IPS DF 4.7 (cell line): ENCODE results near the gene CMTM3.
"Not testable (repeated sequence)": the region's sequence is repeated elsewhere in the genome, so short reads cannot be mapped to it uniquely, and the experiment has no call there.

Experiments
- DNase-seq: peaks from one replicate; pipeline ENCODE4 v3.0.0-alpha.2; 2013; ENCODE audit warnings: low spot score; ENCODE audit errors: extremely low read depth

The CMTM3 gene

DNA sequence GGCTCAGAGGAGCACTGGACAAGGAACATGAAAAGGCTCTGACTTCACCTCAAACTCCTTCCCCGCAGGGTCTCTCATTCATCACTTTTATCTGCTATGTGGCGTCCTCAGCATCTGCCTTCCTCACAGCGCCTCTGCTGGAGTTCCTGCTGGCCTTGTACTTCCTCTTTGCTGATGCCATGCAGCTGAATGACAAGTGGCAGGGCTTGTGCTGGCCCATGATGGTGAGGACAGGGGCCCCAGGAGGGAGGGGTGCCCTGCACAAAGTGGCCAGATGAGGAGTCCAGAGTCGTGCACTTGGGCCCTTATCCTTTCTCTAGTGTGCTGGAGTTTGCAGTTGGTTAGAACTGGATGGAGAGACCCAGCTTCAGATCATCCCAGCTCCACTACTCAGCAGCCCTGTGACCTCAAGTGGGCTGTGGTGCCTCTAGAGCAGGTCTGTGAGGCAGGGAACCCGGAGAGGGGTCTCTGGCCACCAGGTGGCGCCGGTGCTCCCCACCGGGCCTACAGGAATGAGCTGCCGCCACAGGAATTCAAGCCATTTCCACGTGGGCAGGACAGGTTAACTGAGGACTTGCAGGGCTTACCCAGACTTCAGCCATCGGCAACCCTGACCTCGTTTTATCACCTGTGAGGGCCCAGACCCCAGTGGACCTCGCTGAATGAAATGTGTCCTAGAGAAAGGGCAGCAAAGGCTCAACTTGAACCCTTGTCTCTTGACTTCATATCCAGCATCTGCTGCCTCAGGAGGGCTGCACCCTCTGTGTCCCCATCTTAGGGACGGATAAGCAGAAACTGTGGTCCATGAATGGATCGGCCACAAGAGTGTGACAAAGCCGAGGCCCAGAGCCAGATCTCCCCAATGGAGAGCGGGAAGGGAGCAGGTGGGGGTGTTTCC lies 4.0 kb downstream of the CMTM3 start:
- peak; percentile 91 for DNase-seq

DNA sequence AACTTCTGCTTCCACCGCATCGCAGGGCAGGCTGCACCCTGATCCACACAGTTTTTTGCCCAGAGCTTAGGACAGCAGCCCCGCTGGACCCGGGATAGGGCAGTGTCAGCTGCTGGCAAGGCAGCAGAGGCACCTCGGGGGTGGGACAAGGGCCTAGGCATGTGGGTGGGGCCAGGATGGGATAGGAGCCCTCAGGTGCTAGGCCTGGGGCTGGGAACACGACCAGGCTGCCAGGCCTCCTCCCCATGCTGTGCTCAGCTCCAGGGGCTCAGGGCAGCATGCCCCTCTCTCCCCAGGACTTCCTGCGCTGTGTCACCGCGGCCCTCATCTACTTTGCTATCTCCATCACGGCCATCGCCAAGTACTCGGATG lies 4.6 kb downstream of the CMTM3 start:
- DNase-seq: no peak

DNA sequence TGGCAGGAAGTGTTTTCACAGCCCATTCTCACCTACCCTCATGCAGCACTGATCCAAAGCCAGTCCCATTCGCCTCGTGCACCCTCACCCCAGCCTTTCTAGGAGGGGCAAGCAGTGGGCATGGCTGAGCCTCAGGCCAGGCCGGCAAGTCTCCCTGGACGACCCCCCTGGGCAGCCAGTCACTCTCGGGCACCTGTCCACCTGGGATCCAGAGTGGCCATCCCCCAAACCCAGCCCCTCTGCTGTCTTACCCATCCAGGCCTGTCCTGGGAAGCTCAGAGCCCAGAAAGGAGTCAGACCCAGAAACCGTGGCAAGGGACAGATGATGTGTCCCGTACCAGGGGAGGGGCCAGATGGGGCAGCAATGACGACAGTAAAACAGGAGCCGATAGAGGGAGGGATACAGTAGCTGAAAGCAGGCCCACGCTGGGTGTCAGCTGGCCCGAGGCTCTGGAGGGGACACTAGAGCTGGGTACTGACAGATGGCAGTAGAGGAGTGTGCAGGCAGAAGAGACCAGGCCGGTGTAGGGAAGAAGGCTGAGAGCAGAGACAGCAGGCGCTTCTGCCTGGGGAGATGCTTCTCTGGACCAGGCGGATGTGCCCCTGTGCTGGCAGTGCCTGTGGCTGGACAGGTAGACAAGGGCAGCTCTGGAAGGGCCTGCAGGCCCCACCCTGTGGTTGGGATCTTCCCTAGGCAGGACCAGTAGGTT lies 5.8 kb downstream of the CMTM3 start:
- no peak for DNase-seq

DNA sequence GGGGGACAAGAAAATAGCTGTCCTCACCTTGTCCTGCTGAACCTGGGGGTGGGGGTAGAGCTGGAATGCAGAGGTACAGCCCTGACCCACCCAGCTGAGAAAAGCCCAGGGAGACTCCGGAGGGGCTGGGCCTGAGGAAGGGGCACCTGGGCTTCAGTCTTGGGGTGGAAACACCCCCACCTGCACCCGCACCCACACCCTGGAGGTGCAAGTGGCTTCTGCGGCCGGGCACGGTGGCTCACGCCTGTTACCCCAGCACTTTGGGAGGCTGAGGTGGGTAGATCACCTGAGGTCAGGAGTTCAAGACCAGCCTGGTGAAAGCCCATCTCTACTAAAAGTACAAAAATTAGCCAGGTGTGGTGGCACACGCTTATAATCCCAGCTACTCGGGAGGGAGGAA lies 7.4 kb downstream of the CMTM3 start:
- not testable (repeated sequence) for DNase-seq

DNA sequence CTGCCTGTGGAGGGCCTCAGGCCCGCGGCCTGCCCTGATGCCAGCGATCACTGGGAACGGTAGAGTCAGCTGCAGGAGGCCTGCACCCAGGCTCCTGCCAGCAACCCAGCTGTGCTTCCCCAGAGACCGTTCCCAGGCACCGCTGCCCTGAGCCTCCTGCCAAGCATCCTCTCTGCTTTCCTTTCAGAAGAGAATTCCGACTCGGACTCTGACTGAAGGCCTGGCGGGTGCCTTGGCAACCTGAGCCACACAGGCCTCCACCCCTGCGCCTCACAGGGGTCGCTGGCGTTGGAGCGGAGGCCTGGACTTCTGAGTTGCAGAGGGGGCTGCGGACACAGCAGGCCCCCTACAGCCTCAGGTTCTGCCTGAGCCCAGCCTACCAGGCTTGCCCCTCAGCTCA lies 7.9 kb downstream of the CMTM3 start:
- DNase-seq: no peak

DNA sequence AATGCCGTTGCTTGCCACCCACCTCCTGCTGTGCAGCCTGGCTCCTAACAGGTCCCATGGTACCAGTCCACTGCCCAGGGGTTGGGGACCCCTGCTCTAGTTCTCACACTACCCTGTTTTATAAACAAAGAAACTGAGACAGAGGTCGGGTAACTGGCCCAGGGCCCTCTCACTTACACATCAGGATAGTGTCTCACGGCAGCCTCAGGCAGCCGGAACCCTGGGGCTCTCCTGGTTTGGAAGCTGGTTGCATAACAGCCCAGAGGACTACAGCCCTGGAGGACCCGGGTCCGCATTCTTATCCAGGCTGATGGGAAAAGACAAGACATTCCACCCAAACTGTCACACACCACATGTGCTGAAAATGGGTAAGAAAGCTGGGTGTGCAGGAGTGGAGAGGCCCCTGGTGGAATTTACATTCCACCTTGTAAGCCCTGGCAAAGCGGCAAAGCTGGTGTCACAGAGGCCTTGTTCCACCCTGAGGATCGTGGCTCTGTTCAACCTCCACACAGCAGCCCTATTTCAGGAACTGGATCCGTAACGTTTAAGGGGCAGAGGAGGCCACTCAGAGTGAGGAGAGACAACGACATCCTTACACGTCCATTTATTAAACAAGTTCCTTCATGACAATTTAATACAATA lies 9.8 kb downstream of the CMTM3 start:
- no peak for DNase-seq

DNA sequence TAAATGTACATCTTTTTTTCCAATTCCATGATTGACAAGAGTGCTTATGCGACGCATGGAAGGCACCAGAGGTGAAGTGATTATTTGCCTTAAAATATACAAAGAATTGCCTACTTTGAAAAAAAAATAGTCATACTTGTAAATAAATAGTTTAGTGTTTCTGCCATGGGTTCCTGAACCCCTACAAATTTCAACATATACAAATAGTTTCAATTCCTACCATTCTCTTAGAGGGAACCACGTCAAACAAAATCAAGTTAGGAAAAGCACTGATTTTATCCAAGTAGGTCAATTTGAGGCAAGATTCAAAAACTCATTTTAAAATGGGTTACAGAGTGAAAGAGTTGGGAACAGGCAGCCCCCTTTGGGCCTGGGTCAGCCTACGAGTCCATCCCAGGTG lies 11.7 kb downstream of the CMTM3 start:
- no peak for DNase-seq

DNA sequence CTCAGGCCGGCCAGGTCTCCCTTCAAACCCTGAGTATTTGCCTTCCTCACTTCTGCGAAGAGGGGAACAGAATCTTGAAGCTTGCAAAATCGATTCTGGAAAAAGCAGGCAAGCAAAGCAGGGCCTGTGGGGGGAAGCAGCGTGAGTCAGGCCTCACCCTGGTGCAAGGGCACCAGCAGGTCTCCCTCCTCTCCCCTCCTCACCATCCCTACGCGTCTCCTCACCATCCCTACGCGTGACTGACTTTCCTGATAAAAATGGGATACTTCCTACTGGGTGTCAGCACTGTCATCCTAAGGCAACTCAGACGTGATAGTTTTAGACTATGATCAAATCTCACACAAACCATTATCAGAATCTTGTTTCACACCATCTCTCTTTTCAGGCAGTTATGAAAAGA lies 12.1 kb downstream of the CMTM3 start:
- no peak for DNase-seq

DNA sequence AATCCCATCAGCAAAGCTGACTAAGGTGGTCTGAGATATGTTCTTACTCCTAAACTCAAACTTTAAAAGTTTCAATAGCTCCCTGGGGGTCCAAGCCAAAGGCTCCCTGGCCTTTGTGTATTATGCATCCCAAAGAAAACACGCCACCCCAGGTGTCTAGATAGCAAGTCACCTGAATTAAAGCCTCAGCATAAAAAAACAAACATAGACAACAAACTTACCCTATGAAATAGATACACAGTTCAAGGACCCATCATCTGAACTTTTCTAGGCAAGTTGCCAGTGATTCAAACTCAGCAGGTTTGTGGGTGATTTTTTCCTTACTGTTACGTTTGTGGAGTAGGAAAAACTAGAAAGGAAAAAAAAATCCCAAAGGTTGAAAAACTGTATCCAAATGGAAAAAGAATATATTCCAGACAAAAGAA lies 12.5 kb downstream of the CMTM3 start:
- DNase-seq: no peak

DNA sequence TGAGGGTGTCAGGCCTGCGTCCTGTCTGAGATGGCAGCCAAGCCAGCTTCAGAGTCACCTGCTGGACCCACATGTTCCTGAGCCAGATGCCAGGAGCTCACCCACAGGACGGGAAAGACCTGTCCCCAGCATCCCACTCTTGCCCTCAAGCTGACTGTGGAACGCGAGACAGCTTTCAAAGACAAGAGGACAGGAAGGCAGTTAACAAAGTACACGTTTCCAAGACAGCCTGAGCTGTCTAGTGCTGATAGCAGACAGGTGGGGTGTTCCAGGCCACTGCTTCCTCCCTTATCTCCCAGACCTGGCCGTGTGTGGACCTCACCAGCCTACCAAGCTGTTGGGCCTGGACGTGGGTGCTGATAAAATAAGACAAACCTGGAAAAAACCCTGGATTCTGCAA lies 13.2 kb downstream of the CMTM3 start:
- no peak for DNase-seq

DNA sequence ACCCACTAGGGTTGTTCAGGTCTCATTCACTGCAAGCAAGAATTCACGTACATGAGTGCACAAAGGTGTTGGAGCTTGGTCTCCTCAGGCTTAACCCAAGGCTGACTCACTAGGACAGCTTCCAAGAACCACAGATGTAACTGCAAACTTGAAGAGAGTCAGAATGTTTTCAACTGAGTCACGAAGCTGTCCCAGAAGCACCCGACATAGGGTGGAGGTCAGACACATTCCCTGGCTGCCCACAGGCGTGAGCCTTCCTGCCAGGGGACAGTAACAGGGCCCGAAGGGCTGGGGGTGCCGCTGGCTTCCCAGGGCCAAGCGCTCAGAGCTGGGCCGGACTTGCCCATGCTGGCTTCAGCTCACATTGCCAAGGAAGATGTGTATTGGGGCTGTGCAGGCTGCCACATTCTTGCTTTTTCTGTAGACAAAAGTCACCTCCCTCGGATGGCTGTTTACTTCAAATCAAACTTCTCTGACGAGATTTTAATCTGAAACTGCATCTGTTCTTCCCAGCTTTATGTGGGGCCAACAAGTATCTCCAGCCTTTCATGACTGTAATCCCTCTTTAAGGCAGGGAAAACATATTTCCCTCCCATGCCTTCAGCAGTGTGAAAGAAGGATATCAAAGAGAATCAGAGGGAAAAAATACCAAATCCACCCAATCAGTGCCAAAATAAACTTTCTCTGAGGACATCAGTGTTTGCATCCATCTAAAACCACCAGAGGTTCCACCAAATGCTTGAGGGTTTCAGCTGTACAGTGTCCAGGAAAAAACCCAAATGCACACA lies 14.3 kb downstream of the CMTM3 start:
- no peak for DNase-seq

DNA sequence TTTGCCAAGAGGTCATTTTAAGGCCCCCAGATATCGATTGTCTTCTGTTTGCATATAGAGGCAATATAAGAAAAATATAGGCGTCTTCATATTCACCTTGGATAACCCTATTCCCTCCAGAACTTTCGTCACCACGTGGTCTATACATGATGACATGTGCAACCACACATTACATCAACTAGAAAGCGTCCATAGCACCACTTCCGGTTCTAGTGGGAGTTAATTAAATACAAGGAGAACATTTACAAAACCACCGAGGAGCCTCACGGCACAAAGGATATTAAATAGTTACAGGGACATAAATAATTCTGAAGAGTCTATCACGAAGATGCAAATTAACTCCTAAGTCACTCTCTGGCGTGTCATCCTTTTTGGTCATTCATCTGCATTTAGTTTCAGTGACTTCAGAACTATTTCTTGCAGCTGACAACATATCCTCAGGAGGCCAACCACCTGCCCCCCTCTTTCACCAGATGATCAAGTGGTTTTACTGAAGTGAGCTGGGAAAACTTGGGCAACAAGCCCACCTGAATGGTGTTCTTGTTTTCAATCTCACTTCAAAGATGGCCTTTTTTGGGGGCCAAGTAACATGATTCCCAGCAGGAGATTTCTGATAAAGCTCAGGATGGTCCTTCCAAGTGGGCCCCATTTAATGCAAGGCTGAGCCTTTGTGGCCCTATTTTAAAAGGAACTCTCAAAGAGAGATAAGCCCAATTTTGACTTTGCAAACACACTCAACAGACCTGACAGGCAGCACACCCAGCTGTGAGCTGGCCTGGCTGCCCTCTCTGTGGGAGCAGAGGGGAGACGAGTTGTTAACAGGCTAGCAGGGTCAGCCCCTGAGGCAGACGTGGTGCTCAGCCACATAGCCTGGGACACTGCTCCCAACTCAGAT lies 15.3 kb downstream of the CMTM3 start:
- DNase-seq: no peak

DNA sequence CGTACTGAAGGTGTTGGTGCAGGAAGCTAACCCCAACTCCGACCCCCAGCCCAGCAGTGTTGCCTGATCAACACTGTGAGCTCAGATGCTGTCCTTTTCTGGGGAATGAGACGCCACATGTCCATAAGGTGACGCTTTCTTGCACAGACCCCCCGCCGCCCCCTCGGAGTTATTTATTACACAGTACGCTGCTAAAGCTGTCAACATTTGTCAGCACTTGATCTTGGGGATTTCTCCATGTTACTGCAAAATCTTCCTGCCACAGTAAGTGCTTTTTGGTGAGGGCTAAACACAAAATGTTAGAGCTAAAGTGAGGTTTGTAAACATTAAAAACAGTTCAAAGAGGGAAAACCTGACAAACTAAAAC lies 15.9 kb downstream of the CMTM3 start:
- DNase-seq: no peak

DNA sequence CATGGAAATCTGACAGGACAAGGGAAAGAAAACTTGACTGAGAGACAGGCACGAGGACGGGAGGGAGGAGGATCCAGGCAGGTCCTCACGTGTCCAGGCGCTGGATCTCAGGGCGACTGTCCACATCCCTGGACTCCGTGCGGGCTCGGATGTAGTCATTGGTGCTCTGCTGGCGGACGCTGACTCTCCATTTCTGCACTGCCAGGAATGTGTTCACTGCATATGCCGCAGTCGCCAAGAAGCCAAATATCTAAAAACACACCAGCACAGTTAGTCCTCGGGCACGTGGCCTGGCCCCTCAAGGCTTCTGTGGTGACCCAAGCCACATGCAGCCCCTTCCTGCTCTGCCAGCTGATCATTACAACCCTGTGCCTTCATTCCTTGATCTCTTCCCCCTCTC lies 17.5 kb downstream of the CMTM3 start:
- no peak for DNase-seq

DNA sequence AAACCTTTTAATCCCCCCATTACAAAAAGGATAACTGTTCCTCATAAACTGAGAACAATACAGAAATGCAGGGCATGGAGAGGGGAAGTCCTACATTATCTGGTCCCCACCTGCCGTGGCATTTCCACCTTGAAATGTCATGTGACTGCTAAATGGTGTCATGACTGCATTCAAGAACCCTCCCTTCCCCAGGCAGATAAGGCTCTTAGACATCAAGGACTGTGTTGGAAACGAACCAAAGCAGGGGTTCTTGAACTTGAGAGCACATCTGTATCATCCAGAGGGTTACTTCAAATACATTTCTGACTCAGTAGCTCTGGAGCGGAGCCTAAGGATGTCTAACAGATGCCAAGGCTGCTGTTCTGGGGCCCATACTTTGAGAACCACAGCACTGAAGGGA lies 18.4 kb downstream of the CMTM3 start:
- no peak for DNase-seq

DNA sequence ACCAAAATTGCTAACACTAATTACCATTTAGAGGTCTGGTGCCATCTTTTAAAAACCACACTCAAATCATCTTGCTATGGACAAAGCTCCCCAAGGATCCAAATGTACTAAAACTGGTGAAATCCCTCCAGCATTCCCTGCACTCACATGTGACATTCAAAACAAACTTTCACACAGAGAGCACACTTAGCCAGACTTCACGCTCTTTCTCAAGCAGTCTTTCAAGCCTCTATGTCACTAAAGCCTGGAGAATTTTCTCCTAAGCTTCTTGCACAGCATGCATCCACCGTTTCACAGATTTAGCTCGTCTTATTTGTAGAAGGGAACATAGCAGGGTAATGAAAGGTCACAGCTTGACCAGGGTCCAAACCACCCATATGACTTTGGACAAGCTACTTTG lies 19.3 kb downstream of the CMTM3 start:
- no peak for DNase-seq

DNA sequence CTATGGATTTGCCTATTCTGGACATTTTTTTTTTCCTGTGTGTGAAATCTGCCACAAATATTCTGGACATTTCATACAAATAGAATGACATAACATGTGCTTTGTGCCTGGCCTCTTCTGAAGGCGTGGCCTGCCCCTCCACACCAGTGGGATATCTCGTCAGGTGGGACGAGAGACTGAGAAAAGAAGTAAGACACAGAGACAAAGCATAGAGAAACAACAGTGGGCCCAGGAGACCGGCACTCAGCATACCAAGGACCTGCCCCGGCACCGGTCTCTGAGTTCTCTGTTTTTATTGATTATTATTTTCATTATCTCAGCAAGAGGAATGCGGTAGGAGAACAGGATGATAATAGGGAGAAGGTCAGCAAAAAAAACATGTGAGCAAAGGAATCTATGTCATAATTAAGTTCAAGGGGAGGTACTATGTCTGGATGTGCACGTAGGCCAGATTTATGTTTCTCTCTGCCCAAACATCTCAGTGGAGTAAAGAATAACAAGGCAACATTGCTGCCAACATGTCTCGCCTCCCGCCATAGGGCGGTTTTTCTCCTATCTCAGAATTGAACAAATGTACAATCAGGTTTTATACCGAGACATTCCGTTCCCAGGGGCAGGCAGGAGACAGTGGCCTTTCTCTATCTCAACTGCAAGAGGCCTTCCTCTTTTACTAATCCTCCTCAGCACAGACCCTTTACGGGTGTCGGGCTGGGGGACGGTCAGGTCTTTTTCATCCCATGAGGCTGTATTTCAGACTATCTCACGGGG lies 23.3 kb downstream of the CMTM3 start:
- not testable (repeated sequence) for DNase-seq

DNA sequence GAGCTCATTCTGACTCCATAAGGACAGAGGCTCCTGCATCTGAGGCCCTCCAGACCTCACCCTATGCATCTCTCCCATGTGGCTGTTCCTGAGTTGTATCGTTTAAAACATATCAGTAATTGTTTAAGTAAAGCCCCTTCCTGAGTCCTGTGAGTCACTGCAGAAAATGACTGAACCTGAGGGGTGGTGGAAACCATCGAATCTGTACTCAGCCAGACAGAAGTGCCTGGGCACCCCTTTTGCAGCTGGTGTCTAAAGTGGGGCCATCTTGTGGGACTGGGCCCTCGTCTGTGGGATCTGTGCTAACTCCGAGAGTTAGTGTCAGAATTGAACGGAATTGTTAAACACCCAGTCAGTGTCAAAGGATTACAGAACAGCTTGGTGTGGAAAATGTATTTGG lies 25.4 kb downstream of the CMTM3 start:
- no peak for DNase-seq

DNA sequence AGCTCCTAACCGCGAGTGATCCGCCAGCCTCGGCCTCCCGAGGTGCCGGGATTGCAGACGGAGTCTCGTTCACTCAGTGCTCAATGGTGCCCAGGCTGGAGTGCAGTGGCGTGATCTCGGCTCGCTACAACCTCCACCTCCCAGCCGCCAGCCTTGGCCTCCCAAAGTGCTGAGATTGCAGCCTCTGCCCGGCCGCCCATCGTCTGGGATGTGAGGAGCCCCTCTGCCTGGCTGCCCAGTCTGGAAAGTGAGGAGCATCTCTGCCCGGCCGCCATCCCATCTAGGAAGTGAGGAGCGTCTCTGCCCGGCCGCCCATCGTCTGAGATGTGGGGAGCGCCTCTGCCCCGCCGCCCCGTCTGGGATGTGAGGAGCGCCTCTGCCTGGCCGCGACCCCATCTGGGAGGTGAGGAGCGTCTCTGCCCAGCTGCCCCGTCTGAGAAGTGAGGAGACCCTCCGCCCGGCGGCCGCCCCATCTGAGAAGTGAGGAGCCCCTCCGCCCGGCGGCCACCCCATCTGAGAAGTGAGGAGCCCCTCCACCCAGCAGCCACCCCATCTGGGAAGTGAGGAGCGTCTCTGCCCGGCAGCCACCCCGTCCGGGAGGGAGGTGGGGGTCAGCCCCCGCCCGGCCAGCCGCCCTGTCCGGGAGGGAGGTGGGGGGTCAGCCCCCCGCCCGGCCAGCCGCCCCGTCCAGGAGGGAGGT lies 26.2 kb downstream of the CMTM3 start:
- DNase-seq: not testable (repeated sequence)
